Pons (tissue), 1 donor: ENCODE results near the gene ALDH18A1.

Experiments used
- DNase-seq: peaks from one replicate; pipeline ENCODE4 v3.0.0-alpha.2; 2016; ENCODE audit warnings: low spot score

The ALDH18A1 gene

GRCh38 chr10:95579292-95579691 is 77.2 kb downstream of the ALDH18A1 start:
- DNase-seq: no peak

- no peak for DNase-seq
Observed at GRCh38 chr10:95578619-95579018, 77.9 kb downstream of the ALDH18A1 start.

GRCh38 chr10:95574649-95575365 is 81.7 kb downstream of the ALDH18A1 start:
- DNase-seq: no peak

- DNase-seq: no peak
Observed at GRCh38 chr10:95573964-95574604, 82.4 kb downstream of the ALDH18A1 start.

- DNase-seq: no peak
Observed at GRCh38 chr10:95573527-95573926, 83.0 kb downstream of the ALDH18A1 start.

- no peak for DNase-seq
Observed at GRCh38 chr10:95572131-95572820, 84.2 kb downstream of the ALDH18A1 start.

- no peak for DNase-seq
Observed at GRCh38 chr10:95571390-95571789, 85.1 kb downstream of the ALDH18A1 start.

- DNase-seq: no peak
Observed at GRCh38 chr10:95569368-95569767, 87.1 kb downstream of the ALDH18A1 start.

- no peak for DNase-seq
Observed at GRCh38 chr10:95567903-95568630, 88.4 kb downstream of the ALDH18A1 start.

- DNase-seq: no peak
Observed at GRCh38 chr10:95566136-95566535, 90.4 kb downstream of the ALDH18A1 start.

- no peak for DNase-seq
Observed at GRCh38 chr10:95565336-95565735, 91.2 kb downstream of the ALDH18A1 start.

- DNase-seq: no peak
Observed at GRCh38 chr10:95564291-95564690, 92.2 kb downstream of the ALDH18A1 start.

GRCh38 chr10:95562341-95562965 is 94.1 kb downstream of the ALDH18A1 start:
- DNase-seq: no peak

GRCh38 chr10:95561864-95562177 is 94.7 kb downstream of the ALDH18A1 start:
- no peak for DNase-seq

GRCh38 chr10:95561177-95561863 is 95.2 kb downstream of the ALDH18A1 start, which contains the start of gene SORBS1:
TSS of gene SORBS1 (minus strand) at chr10:95561371. CDS start at chr10:95441135, 120,236 bp downstream.
- DNase-seq: peak; percentile 97

GRCh38 chr10:95560278-95561176 is 96.0 kb downstream of the ALDH18A1 start:
- DNase-seq: peak; percentile 44

GRCh38 chr10:95559896-95560277 is 96.6 kb downstream of the ALDH18A1 start:
- DNase-seq: no peak

GRCh38 chr10:95559471-95559870 is 97.0 kb downstream of the ALDH18A1 start:
- peak; percentile 17 for DNase-seq

GRCh38 chr10:95558593-95559320 is 97.8 kb downstream of the ALDH18A1 start:
- DNase-seq: peak; percentile 9
